ENCODE data around the gene CEND1.

GRCh38 chr11:809287-810039 lies 19.6 kb upstream of the CEND1 start, which contains the start of gene RPLP2:
- no peak for TF ChIP-seq CTCF (IDR thresholded peaks at IDR 0.05)
- TF ChIP-seq FOXP1 (CRISPR knock-in tag; IDR thresholded peaks at IDR 0.05; ENCODE audit: borderline replicate concordance): peak; percentile 90
- TF ChIP-seq NFYB (CRISPR knock-in tag; conservative IDR thresholded peaks at IDR 0.05; ENCODE audit: low read depth): peak; percentile 92

Measured in WTC11 (cell line).